ENCODE data around the gene RAB13.
A peak's percentile ranks its signal among the peaks of the same experiment; 100 is the strongest.

The RAB13 gene

DNA sequence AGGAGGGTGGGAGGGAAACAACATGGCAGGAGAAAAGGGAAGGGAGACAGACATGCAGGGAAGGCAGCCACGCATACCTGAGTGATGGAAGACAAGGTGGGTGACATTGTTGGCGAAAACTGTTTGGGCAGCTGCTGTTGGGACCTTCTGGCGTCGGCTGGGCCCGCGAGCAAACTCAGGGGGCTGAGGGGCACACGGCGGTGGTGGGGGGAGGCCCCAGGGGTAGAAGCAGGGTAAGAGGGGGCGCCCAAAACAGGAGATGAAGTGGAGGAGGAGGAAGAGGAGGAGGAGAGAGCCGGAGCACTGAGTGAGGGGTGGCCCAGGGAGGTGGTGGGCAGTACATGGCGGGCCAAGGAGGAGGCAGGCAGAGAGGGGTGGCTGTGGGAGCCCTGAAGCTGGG is 35.0 kb downstream of the RAB13 start:
- no peaks in the 10 kb centered on the region for H3K27me3 ChIP-seq (ENCODE audit: insufficient read depth, low read length, poor library complexity)
- H3K36me3 ChIP-seq (ENCODE audit: insufficient read depth, low read length), result peaks cover 77% of the 10 kb centered on the region
- no peak overlapping the region for H3K27ac ChIP-seq (ENCODE audit: low read length)
- no peak overlapping the region for H2AFZ ChIP-seq (ENCODE audit: low read depth, low read length)
- H3K4me1 ChIP-seq (ENCODE audit: insufficient read depth, low read length), result peaks cover 16% of the 10 kb centered on the region
- H3K9ac ChIP-seq (ENCODE audit: low read depth, low read length), result no peak overlapping the region
- no peak for DNase-seq
- no peak for ATAC-seq (ENCODE audit: insufficient read depth, low read depth)
- H3K79me2 ChIP-seq (ENCODE audit: insufficient read depth, low read length), result peaks cover 41% of the 10 kb centered on the region
- no peak overlapping the region for H3K4me2 ChIP-seq (ENCODE audit: insufficient read depth, low read length)
- no peaks in the 10 kb centered on the region for H3K9me3 ChIP-seq (ENCODE audit: insufficient read depth, low read length, severe bottlenecking)
- no peak overlapping the region for H3K4me3 ChIP-seq (ENCODE audit: low read depth in 1 of 2, low read length in 2 of 2)
- peaks cover 36% of the 10 kb centered on the region for H4K20me1 ChIP-seq (ENCODE audit: insufficient read depth, low read length)
- no peak for TF ChIP-seq EZH2 (IDR thresholded peaks at IDR 0.05; ENCODE audit: borderline replicate concordance, low read depth, low read length, severe bottlenecking)
- TF ChIP-seq, protein P1, sequence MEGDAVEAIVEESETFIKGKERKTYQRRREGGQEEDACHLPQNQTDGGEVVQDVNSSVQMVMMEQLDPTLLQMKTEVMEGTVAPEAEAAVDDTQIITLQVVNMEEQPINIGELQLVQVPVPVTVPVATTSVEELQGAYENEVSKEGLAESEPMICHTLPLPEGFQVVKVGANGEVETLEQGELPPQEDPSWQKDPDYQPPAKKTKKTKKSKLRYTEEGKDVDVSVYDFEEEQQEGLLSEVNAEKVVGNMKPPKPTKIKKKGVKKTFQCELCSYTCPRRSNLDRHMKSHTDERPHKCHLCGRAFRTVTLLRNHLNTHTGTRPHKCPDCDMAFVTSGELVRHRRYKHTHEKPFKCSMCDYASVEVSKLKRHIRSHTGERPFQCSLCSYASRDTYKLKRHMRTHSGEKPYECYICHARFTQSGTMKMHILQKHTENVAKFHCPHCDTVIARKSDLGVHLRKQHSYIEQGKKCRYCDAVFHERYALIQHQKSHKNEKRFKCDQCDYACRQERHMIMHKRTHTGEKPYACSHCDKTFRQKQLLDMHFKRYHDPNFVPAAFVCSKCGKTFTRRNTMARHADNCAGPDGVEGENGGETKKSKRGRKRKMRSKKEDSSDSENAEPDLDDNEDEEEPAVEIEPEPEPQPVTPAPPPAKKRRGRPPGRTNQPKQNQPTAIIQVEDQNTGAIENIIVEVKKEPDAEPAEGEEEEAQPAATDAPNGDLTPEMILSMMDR (IDR thresholded peaks at IDR 0.05; ENCODE audit: borderline replicate concordance, extremely low read depth, low read length, poor library complexity, severe bottlenecking), result no peak

DNA sequence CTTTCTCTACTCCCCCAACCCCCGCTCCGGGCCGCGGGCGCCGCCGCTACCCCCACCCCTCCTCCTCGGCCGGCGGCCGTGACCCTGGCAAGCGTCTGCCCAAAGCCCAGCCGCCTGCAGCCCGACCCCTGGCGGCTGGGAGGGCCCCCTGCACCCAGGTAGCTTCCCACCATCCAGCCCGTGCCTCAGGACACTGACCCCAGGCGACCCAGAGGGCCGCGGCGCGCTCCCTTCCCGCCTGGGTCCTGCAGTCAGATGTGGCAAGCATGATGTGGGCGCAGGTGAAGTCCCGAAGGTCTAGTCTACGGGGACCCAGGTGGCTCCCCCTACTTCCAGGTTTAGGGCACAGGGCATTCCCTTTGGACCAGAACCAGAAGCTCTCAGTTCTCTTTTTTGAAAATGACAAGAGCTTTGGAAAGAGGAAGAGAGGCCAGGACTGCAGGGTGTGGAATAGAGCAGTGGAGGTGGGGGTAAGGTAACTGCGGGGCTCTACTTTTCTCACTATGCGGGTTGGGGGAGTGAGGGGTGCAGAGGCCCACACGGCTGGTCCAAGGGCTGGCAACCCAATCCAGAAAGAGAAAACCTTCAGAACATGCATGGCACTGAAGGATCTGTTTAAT is 39.4 kb downstream of the RAB13 start, which contains the start of gene DENND4B:
DENND4B (minus strand) TSS at position 97 of the 620 bp plus-strand sequence. CDS start 2,344 bp downstream, outside the sequence.
- peak within 1 kb of the TSS; percentile 75 to 90 for H3K4me3 ChIP-seq (ENCODE audit: low read depth in 1 of 2, low read length in 2 of 2)
- H3K27ac ChIP-seq (ENCODE audit: low read length), result peak within 1 kb of the TSS; percentile 78
- peak within 1 kb of the TSS; percentile 73 for H2AFZ ChIP-seq (ENCODE audit: low read depth, low read length)
- H4K20me1 ChIP-seq (ENCODE audit: insufficient read depth, low read length), result peaks cover 10% of the 10 kb centered on the region
- DNase-seq (peak; percentile 76), ATAC-seq (ENCODE audit: insufficient read depth, low read depth) (peak; percentile 76)
- H3K9me3 ChIP-seq (ENCODE audit: insufficient read depth, low read length, severe bottlenecking), result no peaks in the 10 kb centered on the region
- peaks cover 27% of the 10 kb centered on the region for H3K4me1 ChIP-seq (ENCODE audit: insufficient read depth, low read length)
- H3K79me2 ChIP-seq (ENCODE audit: insufficient read depth, low read length), result peaks cover 36% of the 10 kb centered on the region
- peak within 1 kb of the TSS; percentile 88 for H3K9ac ChIP-seq (ENCODE audit: low read depth, low read length)
- H3K4me2 ChIP-seq (ENCODE audit: insufficient read depth, low read length), result peak within 1 kb of the TSS; percentile 80
- no peak for TF ChIP-seq EZH2 (IDR thresholded peaks at IDR 0.05; ENCODE audit: borderline replicate concordance, low read depth, low read length, severe bottlenecking)
- TF ChIP-seq, protein P1 (IDR thresholded peaks at IDR 0.05; ENCODE audit: borderline replicate concordance, extremely low read depth, low read length, poor library complexity, severe bottlenecking), result peak; percentile 92
- H3K36me3 ChIP-seq (ENCODE audit: insufficient read depth, low read length), result peaks cover 68% of the 10 kb centered on the region
- no peaks in the 10 kb centered on the region for H3K27me3 ChIP-seq (ENCODE audit: insufficient read depth, low read length, poor library complexity)

DNA sequence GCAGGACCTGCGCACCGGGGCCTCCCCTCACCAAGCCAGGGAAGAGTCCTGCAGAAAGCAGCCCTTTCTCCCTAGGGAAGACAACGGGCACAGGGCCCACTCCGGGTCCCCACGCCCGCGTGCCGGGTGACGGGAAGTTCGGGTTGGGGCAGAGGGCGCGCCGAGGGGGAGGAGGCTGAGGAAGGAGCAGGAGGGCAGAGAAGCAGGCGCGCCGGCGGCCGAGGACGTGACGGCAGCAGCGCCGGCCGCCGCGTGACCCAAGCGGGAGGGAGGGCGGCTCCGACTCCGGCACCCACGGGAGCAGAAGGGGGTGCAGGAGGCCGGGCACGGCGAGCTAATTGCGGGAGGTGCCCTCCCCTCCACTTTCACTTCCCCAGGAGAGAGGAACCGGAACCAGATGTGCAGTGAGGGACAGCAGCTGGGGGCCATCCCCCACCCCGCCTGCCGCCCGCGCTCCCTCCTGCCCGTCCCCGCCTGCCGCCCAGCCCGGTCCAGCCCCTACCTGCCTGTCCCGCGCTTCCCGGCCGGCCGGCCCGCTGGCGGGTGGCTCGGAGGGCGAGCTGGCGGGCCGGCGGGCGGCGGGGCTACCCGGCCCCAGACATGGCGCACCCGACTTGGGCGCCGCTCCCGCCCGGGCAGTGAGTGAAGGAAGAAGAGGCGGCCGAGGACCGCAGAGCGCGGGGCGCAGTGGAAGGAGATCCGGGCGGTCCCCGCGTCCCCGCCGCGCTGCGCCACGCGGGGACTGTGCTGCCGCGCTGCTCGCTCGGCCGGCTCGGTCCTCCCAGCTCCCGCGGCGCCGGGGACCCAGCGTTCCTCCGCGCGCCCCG is 40.1 kb downstream of the RAB13 start:
- peaks cover 68% of the 10 kb centered on the region for H3K36me3 ChIP-seq (ENCODE audit: insufficient read depth, low read length)

More for the DNA sequence above, 40.1 kb downstream of the RAB13 start:
- peaks cover 27% of the 10 kb centered on the region for H3K4me1 ChIP-seq (ENCODE audit: insufficient read depth, low read length)
- H3K4me3 ChIP-seq (ENCODE audit: low read depth in 1 of 2, low read length in 2 of 2), result peak overlapping the region; percentile 75 to 90
- H3K9ac ChIP-seq (ENCODE audit: low read depth, low read length), result peak overlapping the region; percentile 88
- no peaks in the 10 kb centered on the region for H3K27me3 ChIP-seq (ENCODE audit: insufficient read depth, low read length, poor library complexity)
- H3K4me2 ChIP-seq (ENCODE audit: insufficient read depth, low read length), result peak overlapping the region; percentile 80
- no peaks in the 10 kb centered on the region for H3K9me3 ChIP-seq (ENCODE audit: insufficient read depth, low read length, severe bottlenecking)
- H3K27ac ChIP-seq (ENCODE audit: low read length), result peak overlapping the region; percentile 78
- H4K20me1 ChIP-seq (ENCODE audit: insufficient read depth, low read length), result peaks cover 11% of the 10 kb centered on the region
- TF ChIP-seq EZH2 (IDR thresholded peaks at IDR 0.05; ENCODE audit: borderline replicate concordance, low read depth, low read length, severe bottlenecking), result no peak
- TF ChIP-seq, protein P1 (IDR thresholded peaks at IDR 0.05; ENCODE audit: borderline replicate concordance, extremely low read depth, low read length, poor library complexity, severe bottlenecking), result no peak
- peak; percentile 68 for DNase-seq
- peak overlapping the region; percentile 73 for H2AFZ ChIP-seq (ENCODE audit: low read depth, low read length)
- peak; percentile 52 for ATAC-seq (ENCODE audit: insufficient read depth, low read depth)
- H3K79me2 ChIP-seq (ENCODE audit: insufficient read depth, low read length), result peaks cover 36% of the 10 kb centered on the region

Measured in DND-41 (cell line).